Right ventricle myocardium superior (tissue), 1 donor: ENCODE results near the gene LYL1. TPM values are rescaled to one million over a fixed set of nuclear protein-coding genes. Genes with fewer than 3 reads are reported as not detected.

ENCODE experiments used
- ATAC-seq: fragments of 200-7000 bp; cut with Tn5 transposase; one replicate; pipeline ENCODE4 v1.9.1; 2020; ENCODE audit warnings: mild to moderate bottlenecking; ENCODE audit not compliant: poor library complexity
- DNase-seq: peaks from one replicate; pipeline ENCODE4 v3.0.0-alpha.2; 2020
- intact Hi-C: fragments of 100-400 bp; cut with DNase I; formaldehyde crosslinking; loops from one replicate; pipeline ENCODE4 v1.11.2; 2022
- total RNA-seq: library from RNA; stranded (reverse); fragmentation: NEBNext Ultra II Directional; extraction: Animal tissue kit (Norgen Biotek cat#: 25700); gene quantifications from one replicate; pipeline ENCODE4 v1.2.1, GENCODE V29; 2021
- donor health status: DM: no; HTN: yes; CAD: no; lungs with severe emphysema.

LYL1 gene
- total RNA-seq, 1 donor from 2014 or later = 7.2 TPM

GRCh38 chr19:13068085-13068846 is 34.4 kb downstream of the LYL1 start:
- ATAC-seq (peak; percentile 23), DNase-seq (no peak)
- intact Hi-C loops = no loop called here

GRCh38 chr19:13066933-13067807 is 35.5 kb downstream of the LYL1 start:
- intact Hi-C loops = no loop called here
- DNase-seq (no peak), ATAC-seq (no peak)

- intact Hi-C loops = no loop called here
- DNase-seq (no peak), ATAC-seq (no peak)
Observed at GRCh38 chr19:13066226-13066625, 36.4 kb downstream of the LYL1 start.

- peak; percentile 71 for DNase-seq
- intact Hi-C loops = no loop called here
- ATAC-seq = peak; percentile 56
Observed at GRCh38 chr19:13064092-13064489, 38.6 kb downstream of the LYL1 start.

- intact Hi-C loops = no loop called here
- DNase-seq = peak; percentile 70
- ATAC-seq = peak; percentile 73
Observed at GRCh38 chr19:13063461-13064091, 39.1 kb downstream of the LYL1 start.

- intact Hi-C loops = no loop called here
- DNase-seq (no peak), ATAC-seq (no peak)
Observed at GRCh38 chr19:13062317-13062716, 40.3 kb downstream of the LYL1 start.

- intact Hi-C loops = no loop called here
- ATAC-seq (peak; percentile 77), DNase-seq (peak; percentile 93)
Observed at GRCh38 chr19:13060964-13061927, 41.4 kb downstream of the LYL1 start.

GRCh38 chr19:13060233-13060963 is 42.3 kb downstream of the LYL1 start:
- intact Hi-C loops = no loop called here
- ATAC-seq = peak; percentile 11
- DNase-seq = peak; percentile 77

GRCh38 chr19:13058951-13059660 is 43.6 kb downstream of the LYL1 start:
- DNase-seq (no peak), ATAC-seq (no peak)
- intact Hi-C loops = loop anchor here (5.0 kb wide), 1 partner anchor 67 kb away; no protein-coding TSS in a partner anchor

GRCh38 chr19:13057744-13058143 is 44.9 kb downstream of the LYL1 start:
- DNase-seq = no peak
- intact Hi-C loops = loop anchor here (5.0 kb wide), 1 partner anchor 65 kb away; no protein-coding TSS in a partner anchor
- ATAC-seq = no peak

GRCh38 chr19:13057147-13057572 is 45.5 kb downstream of the LYL1 start:
- ATAC-seq = no peak
- no peak for DNase-seq
- intact Hi-C loops = loop anchor here (5.0 kb wide), 1 partner anchor 65 kb away; no protein-coding TSS in a partner anchor

GRCh38 chr19:13056052-13056660 is 46.5 kb downstream of the LYL1 start:
- DNase-seq (peak; percentile 77), ATAC-seq (no peak)
- intact Hi-C loops = loop anchor here (5.0 kb wide), 1 partner anchor 64 kb away; no protein-coding TSS in a partner anchor

- DNase-seq (peak; percentile 90), ATAC-seq (peak; percentile 52)
- intact Hi-C loops = loop anchor here (5.0 kb wide), 1 partner anchor 63 kb away; no protein-coding TSS in a partner anchor
Observed at GRCh38 chr19:13055213-13056051, 47.2 kb downstream of the LYL1 start.

- intact Hi-C loops = loop anchor here (5.0 kb wide), 1 partner anchor 62 kb away; no protein-coding TSS in a partner anchor
- peak; percentile 15 for ATAC-seq
Observed at GRCh38 chr19:13054626-13055212, 47.9 kb downstream of the LYL1 start.

More at GRCh38 chr19:13054626-13055212, 47.9 kb downstream of the LYL1 start:
- DNase-seq = no peak
